Mucosa of stomach (tissue), 1 donor: ENCODE data around the gene EHBP1.

ENCODE experiments used
- H3K27me3 ChIP-seq: one replicate; pipeline ENCODE4 v1.7.0; 2013; ENCODE audit warnings: mild to moderate bottlenecking, low read length; ENCODE audit not compliant: control insufficient read depth, insufficient read depth
- H3K36me3 ChIP-seq: one replicate; pipeline ENCODE4 v1.7.0; 2013; ENCODE audit warnings: low read length; ENCODE audit not compliant: control insufficient read depth, insufficient read depth
- H3K4me1 ChIP-seq: one replicate; pipeline ENCODE4 v1.7.0; 2013; ENCODE audit warnings: mild to moderate bottlenecking, low read length; ENCODE audit not compliant: control insufficient read depth, insufficient read depth
- H3K4me3 ChIP-seq: one replicate; pipeline ENCODE4 v1.7.0; 2013; ENCODE audit warnings: low read length
- H3K9ac ChIP-seq: one replicate; pipeline ENCODE4 v1.7.0; 2013; ENCODE audit warnings: mild to moderate bottlenecking, low read length, moderate library complexity
- H3K9me3 ChIP-seq: one replicate; pipeline ENCODE4 v1.7.0; 2013; ENCODE audit warnings: mild to moderate bottlenecking, low read length, moderate library complexity; ENCODE audit not compliant: control insufficient read depth
- donor health status: Pancreatic carcinoma.

EHBP1 gene

DNA sequence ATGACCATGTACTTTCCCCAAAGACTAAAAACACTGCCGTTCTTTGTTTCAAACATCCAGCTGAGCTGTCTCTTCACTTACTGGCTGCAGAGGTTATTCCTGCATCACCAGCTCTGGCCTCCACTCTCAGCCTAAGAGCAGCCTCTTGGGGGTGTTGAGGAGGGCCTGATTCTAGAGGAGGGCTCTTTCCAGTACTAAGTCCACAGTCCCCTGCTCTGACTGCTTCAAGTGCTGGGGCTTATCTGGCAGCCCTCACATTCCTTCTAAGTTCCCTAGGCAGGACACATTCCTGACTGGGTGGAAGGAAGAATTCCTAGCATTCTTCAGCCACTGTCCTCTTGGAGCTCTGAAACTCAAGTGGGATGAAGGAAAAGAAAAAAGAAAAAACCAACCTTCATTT lies 32.9 kb upstream of the EHBP1 start:
- Histone ChIP-seq H3K27me3 (no peaks in the 10 kb centered on the region), H3K4me1 (no peaks in the 10 kb centered on the region), H3K4me3 (no peak overlapping the region), H3K36me3 (no peaks in the 10 kb centered on the region), H3K9me3 (no peaks in the 10 kb centered on the region), H3K9ac (no peak overlapping the region)

DNA sequence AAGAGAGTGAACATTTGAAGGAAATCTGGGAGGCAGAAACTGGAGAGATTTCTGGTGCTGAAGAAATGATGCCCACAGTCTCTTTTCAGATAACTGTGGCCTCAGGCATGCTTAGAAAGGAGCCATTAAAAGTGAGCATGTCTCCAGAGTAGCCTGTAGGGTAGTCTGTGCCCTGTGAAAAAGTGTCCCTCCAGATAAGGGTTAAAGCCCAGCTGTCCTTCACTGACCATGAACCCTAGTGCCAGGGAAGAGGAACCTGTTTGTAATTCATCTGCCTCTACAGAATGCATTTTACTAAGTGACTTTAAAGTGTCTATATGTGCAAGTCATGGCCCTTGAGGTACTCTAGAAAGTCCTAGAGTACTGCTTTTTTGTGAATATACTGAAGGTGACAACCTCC lies 30.5 kb upstream of the EHBP1 start:
- H3K4me1 ChIP-seq = no peaks in the 10 kb centered on the region
- H3K36me3 ChIP-seq = no peaks in the 10 kb centered on the region
- H3K4me3 ChIP-seq = no peak overlapping the region
- H3K27me3 ChIP-seq = no peaks in the 10 kb centered on the region
- H3K9me3 ChIP-seq = no peaks in the 10 kb centered on the region
- no peak overlapping the region for H3K9ac ChIP-seq

DNA sequence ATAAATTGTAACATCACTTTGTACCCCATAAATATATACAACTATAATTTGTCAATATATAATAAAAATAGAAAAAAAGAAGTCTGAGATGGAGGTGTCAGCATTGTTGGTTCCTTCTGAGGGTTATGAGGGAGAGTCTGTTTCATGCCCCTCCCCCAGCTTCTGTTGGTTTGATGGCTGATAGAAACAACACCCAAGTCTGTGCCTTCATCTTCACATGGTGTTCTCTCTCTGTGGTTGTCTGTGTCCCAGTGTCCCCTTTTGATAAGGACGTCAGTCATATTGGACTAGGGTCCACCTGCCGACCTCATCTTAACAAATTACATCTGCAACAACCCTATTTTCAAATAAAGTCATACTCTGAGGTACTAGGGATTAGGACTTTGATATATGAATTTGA lies 20.3 kb upstream of the EHBP1 start:
- Histone ChIP-seq H3K36me3 (no peaks in the 10 kb centered on the region), H3K27me3 (peaks cover 6% of the 10 kb centered on the region), H3K4me1 (no peaks in the 10 kb centered on the region), H3K9ac (no peak overlapping the region), H3K4me3 (no peak overlapping the region), H3K9me3 (no peaks in the 10 kb centered on the region)

- Histone ChIP-seq H3K27me3 (peaks cover 6% of the 10 kb centered on the region), H3K9ac (no peak overlapping the region), H3K9me3 (no peaks in the 10 kb centered on the region), H3K4me3 (no peak overlapping the region), H3K36me3 (no peaks in the 10 kb centered on the region), H3K4me1 (no peaks in the 10 kb centered on the region)
These were observed 19.4 kb upstream of the EHBP1 start for GRCh38 chr2:62686012-62686685.

GRCh38 chr2:62687636-62688035 lies 17.9 kb upstream of the EHBP1 start:
- H3K9me3 ChIP-seq = no peaks in the 10 kb centered on the region
- no peaks in the 10 kb centered on the region for H3K4me1 ChIP-seq

DNA sequence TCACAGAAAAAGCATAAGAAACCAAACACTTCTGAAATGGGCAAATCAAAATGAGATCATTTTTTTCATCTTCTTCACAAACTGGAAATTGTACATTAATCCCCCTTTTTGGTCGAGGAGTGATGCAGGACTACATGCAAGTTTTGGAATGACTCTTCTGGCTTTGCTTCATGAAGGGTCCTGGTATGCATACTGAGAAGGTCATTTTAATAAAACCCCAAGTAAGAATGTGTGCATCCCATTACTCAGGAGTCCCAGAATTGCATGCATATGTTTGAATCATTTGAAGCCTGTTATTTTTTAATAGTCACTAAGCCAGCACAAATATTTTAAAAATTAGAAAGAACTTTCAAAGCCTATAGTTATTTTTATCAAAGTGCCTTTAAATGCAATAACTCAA lies 16.7 kb upstream of the EHBP1 start:
- no peaks in the 10 kb centered on the region for H3K9me3 ChIP-seq
- no peaks in the 10 kb centered on the region for H3K36me3 ChIP-seq
- no peaks in the 10 kb centered on the region for H3K4me1 ChIP-seq
- no peak overlapping the region for H3K9ac ChIP-seq
- peaks cover 6% of the 10 kb centered on the region for H3K27me3 ChIP-seq
- no peak overlapping the region for H3K4me3 ChIP-seq

More at GRCh38 chr2:62687636-62688035, 17.9 kb upstream of the EHBP1 start:
- Histone ChIP-seq H3K36me3 (no peaks in the 10 kb centered on the region), H3K27me3 (peaks cover 6% of the 10 kb centered on the region), H3K9ac (no peak overlapping the region), H3K4me3 (no peak overlapping the region)

GRCh38 chr2:62691186-62691585 lies 14.3 kb upstream of the EHBP1 start:
- no peaks in the 10 kb centered on the region for H3K4me1 ChIP-seq
- no peak overlapping the region for H3K9ac ChIP-seq
- H3K9me3 ChIP-seq = no peaks in the 10 kb centered on the region
- no peaks in the 10 kb centered on the region for H3K36me3 ChIP-seq
- no peaks in the 10 kb centered on the region for H3K27me3 ChIP-seq
- no peak overlapping the region for H3K4me3 ChIP-seq

DNA sequence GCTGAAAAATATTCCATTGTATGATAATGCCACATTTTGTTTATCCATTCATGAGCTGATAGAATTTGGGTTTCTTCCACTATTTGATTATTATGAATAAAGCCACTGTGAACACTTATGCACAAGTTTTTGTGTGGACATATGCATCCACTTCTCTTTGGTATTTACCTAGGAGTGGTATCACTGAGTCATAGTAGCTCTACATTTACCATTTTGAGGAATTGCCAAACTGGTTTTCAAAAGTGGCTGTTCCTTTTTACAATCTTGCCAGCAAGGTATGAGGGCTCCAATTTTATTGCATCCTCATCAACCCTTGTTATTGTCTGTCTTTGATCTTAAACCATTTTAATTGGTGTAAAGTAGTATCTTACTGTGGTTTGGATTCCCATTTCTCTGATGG lies 13.3 kb upstream of the EHBP1 start:
- Histone ChIP-seq H3K27me3 (no peaks in the 10 kb centered on the region), H3K36me3 (no peaks in the 10 kb centered on the region), H3K4me3 (no peak overlapping the region), H3K9ac (no peak overlapping the region), H3K4me1 (no peaks in the 10 kb centered on the region), H3K9me3 (no peaks in the 10 kb centered on the region)

DNA sequence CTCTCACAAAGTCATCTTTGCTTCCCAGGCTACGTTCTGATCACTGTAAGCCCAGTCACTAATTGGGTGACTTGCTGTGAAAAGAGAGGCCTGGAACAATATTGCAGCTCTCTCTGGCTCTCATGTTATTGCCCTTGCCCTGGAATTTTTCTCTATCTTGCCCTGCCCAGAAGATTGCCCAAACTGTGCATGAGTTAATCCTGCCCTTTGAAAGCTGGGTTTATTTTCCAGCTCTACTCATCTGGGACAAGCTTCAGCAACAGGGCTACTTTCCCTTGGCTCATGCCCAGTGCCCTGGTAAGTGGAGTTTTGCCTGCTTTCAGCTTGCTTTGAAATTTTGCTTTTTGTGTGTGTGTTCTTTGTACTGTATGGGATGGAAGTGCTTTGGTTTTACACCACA lies 6.9 kb upstream of the EHBP1 start:
- H3K4me1 ChIP-seq = no peaks in the 10 kb centered on the region
- H3K9me3 ChIP-seq = no peaks in the 10 kb centered on the region
- no peak overlapping the region for H3K4me3 ChIP-seq
- H3K27me3 ChIP-seq = no peaks in the 10 kb centered on the region
- no peak overlapping the region for H3K9ac ChIP-seq
- H3K36me3 ChIP-seq = no peaks in the 10 kb centered on the region

GRCh38 chr2:62704654-62705006 lies 883 bp upstream of the EHBP1 start:
- Histone ChIP-seq H3K27me3 (no peaks in the 10 kb centered on the region), H3K4me3 (peak overlapping the region; percentile 95), H3K9me3 (no peaks in the 10 kb centered on the region), H3K4me1 (peaks cover 14% of the 10 kb centered on the region), H3K9ac (peak overlapping the region; percentile 84), H3K36me3 (no peaks in the 10 kb centered on the region)

- H3K4me3 ChIP-seq = peak overlapping the region; percentile 23
- H3K9me3 ChIP-seq = no peaks in the 10 kb centered on the region
- no peaks in the 10 kb centered on the region for H3K27me3 ChIP-seq
- no peaks in the 10 kb centered on the region for H3K36me3 ChIP-seq
- peaks cover 14% of the 10 kb centered on the region for H3K4me1 ChIP-seq
- H3K9ac ChIP-seq = peak overlapping the region; percentile 84
These were observed 577 bp downstream of the EHBP1 start for GRCh38 chr2:62705859-62706720.

GRCh38 chr2:62706721-62707521 lies 1.4 kb downstream of the EHBP1 start:
- H3K4me1 ChIP-seq = peaks cover 14% of the 10 kb centered on the region
- H3K27me3 ChIP-seq = no peaks in the 10 kb centered on the region
- peak overlapping the region; percentile 23 for H3K4me3 ChIP-seq
- no peaks in the 10 kb centered on the region for H3K9me3 ChIP-seq
- no peaks in the 10 kb centered on the region for H3K36me3 ChIP-seq
- peak overlapping the region; percentile 84 for H3K9ac ChIP-seq
